Loucy (cell line): ENCODE measurements around the gene IL3RA.

Source experiments
- CTCF ChIP-seq: fragments of 200-600 bp; sonication (generic); conservative IDR thresholded peaks from 2 replicates; pipeline ENCODE4 v1.5.1; 2014; ENCODE audit warnings: mild to moderate bottlenecking, antibody characterized with exemption, low read length
- EZH2phosphoT487 ChIP-seq: fragments of 200-600 bp; IDR thresholded peaks from 2 replicates; pipeline ENCODE4 v1.6.1; 2018; ENCODE audit warnings: antibody characterized with exemption, mild to moderate bottlenecking, moderate library complexity, borderline replicate concordance

DNA sequence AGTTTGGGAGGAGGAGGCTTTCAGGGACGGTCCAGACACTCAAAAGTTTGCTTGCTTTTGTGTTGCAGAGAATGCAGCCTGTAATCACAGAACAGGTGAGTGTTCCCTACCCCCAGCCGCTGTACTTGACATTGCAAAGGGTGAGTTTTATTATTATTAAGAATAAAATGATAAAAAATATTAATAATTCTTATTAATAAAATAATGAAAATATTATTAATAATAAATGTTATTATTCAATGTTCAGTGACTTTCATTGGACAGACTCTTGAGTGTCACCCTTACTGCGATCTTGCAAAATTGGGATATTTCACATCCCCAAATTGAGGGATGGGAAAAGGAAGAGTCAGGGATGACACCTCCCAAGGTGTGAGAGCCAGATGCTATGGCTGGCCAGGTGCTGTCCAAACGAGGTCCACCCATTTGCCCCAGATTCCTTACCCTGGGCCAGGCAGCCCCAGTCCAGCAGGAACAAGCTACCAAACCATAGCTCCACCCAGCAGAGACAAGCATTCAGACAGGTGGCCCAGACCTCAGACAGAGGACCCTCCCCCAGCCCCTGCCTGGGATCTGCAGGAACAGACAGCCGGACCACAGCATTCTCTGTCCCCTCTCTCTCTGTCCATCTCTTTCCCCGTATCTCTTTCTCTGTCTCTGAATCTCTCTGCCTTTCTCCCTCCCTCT lies 22.4 kb downstream of the IL3RA start:
- TF ChIP-seq CTCF (no peak), EZH2phosphoT487 (no peak)
